Measurements from ENCODE around the gene MBNL1.

The MBNL1 gene

GRCh38 chr3:152268555-152269055 lies at the start of gene MBNL1:
Gene MBNL1 (plus strand): TSS chr3:152268929. CDS start chr3:152300194, 31,265 bp downstream.
- TF ChIP-seq, protein P1, sequence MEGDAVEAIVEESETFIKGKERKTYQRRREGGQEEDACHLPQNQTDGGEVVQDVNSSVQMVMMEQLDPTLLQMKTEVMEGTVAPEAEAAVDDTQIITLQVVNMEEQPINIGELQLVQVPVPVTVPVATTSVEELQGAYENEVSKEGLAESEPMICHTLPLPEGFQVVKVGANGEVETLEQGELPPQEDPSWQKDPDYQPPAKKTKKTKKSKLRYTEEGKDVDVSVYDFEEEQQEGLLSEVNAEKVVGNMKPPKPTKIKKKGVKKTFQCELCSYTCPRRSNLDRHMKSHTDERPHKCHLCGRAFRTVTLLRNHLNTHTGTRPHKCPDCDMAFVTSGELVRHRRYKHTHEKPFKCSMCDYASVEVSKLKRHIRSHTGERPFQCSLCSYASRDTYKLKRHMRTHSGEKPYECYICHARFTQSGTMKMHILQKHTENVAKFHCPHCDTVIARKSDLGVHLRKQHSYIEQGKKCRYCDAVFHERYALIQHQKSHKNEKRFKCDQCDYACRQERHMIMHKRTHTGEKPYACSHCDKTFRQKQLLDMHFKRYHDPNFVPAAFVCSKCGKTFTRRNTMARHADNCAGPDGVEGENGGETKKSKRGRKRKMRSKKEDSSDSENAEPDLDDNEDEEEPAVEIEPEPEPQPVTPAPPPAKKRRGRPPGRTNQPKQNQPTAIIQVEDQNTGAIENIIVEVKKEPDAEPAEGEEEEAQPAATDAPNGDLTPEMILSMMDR (IDR thresholded peaks at IDR 0.05; ENCODE audit: low read depth, low read length, missing control alignments): no peak
- in situ Hi-C loops (cut with HindIII; ENCODE audit: low sequenced_read_pairs): no loop called here
- peak within 1 kb of the TSS; percentile 72 for H3K4me3 ChIP-seq (ENCODE audit: low read depth, low read length)
- no peak for DNase-seq (ENCODE audit: low read depth)

DNA sequence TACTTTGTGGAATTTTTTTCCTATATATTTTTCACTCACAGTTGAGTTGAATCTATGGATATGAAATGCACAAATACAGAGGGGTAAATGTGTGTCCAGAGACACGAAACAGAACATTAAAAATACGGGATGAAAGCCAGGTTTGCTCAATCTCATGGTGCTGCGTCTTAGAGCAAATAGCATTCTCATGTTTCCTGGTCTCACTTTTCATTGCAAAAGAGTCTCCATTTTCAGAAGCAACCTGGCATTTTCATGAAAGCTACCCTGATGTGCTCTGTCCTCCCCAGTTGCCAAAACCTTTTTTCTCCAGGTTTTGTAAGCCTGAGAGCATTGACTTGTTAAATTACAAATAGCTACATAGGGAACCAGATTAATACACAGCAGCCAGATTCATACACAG lies 49.5 kb upstream of the MBNL1 start:
- DNase-seq (ENCODE audit: low read depth): no peak
- no peak overlapping the region for H3K4me3 ChIP-seq (ENCODE audit: low read depth, low read length)
- in situ Hi-C loops (cut with HindIII; ENCODE audit: low sequenced_read_pairs): no loop called here
- TF ChIP-seq, protein P1 (IDR thresholded peaks at IDR 0.05; ENCODE audit: low read depth, low read length, missing control alignments): no peak

DNA sequence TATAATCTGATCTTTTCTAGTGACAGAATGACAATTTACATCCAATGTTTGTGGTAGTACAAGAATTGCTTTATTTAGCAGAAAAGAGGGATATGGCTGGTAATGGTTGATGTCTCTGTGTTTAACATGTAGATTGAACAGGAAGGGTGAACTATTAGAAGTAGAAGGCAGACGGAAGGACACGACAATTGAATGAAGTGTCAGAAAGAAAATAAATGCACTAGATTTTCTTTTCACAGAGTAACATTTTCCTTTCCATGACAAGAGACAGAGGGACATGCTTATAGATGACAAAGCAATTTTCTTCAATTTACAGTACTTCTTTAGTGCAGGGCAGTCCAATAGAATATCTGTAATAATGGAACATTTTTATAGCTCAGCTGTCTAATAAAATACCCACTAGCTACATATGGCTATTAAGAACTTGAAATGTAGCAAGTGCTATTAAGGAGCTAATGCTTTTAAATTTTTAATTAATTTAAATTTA lies 48.9 kb upstream of the MBNL1 start:
- no peak for DNase-seq (ENCODE audit: low read depth)
- in situ Hi-C loops (cut with HindIII; ENCODE audit: low sequenced_read_pairs): no loop called here
- H3K4me3 ChIP-seq (ENCODE audit: low read depth, low read length): no peak overlapping the region
- TF ChIP-seq, protein P1 (IDR thresholded peaks at IDR 0.05; ENCODE audit: low read depth, low read length, missing control alignments): no peak

GRCh38 chr3:152222327-152222726 lies 46.4 kb upstream of the MBNL1 start:
- TF ChIP-seq, protein P1 (IDR thresholded peaks at IDR 0.05; ENCODE audit: low read depth, low read length, missing control alignments): no peak
- in situ Hi-C loops (cut with HindIII; ENCODE audit: low sequenced_read_pairs): no loop called here
- DNase-seq (ENCODE audit: low read depth): peak; percentile 32
- no peak overlapping the region for H3K4me3 ChIP-seq (ENCODE audit: low read depth, low read length)

- DNase-seq (ENCODE audit: low read depth): peak; percentile 13
- no peak overlapping the region for H3K4me3 ChIP-seq (ENCODE audit: low read depth, low read length)
- in situ Hi-C loops (cut with HindIII; ENCODE audit: low sequenced_read_pairs): no loop called here
- TF ChIP-seq, protein P1 (IDR thresholded peaks at IDR 0.05; ENCODE audit: low read depth, low read length, missing control alignments): no peak
Measured at GRCh38 chr3:152225201-152225600, 43.5 kb upstream of the MBNL1 start.

GRCh38 chr3:152226176-152226575 lies 42.6 kb upstream of the MBNL1 start:
- no peak for DNase-seq (ENCODE audit: low read depth)
- TF ChIP-seq, protein P1 (IDR thresholded peaks at IDR 0.05; ENCODE audit: low read depth, low read length, missing control alignments): no peak
- in situ Hi-C loops (cut with HindIII; ENCODE audit: low sequenced_read_pairs): no loop called here
- no peak overlapping the region for H3K4me3 ChIP-seq (ENCODE audit: low read depth, low read length)
